ENCODE data around the gene NMS.

Gene NMS

DNA sequence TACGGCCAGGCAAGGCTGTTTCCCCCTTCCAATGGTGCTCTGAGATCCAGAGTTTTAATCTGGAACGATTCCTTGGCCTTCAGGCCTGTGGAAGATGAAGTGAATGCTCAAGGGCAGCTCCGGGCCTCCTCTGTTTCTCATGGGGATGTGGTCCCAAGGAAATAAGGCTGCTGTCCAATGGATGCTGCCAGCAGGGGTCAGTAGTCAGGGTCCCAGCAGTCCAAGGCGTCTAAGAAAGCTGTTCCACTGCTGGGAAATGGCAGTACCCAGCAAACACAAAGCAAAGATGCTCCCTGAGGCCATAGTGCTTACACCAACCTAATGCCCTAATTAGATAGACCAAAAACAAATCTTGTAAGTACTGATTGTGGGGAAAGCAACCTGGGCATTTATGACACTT is 12.5 kb downstream of the NMS start:
- Histone ChIP-seq H3K27me3 (ENCODE audit: control insufficient read depth in 2 of 2, insufficient read depth in 2 of 2, low read length in 2 of 2) (no peaks in the 10 kb centered on the region), H3K4me3 (ENCODE audit: low read length in 2 of 2) (no peak overlapping the region), H3K4me1 (ENCODE audit: control insufficient read depth in 2 of 2, insufficient read depth in 2 of 2, low read length in 2 of 2) (no peaks in the 10 kb centered on the region), H3K36me3 (ENCODE audit: control insufficient read depth in 2 of 2, insufficient read depth in 2 of 2, low read length in 2 of 2) (no peaks in the 10 kb centered on the region), H3K9me3 (ENCODE audit: control insufficient read depth in 2 of 2, low read length in 2 of 2) (no peaks in the 10 kb centered on the region), H3K27ac (ENCODE audit: low read depth in 2 of 2, low read length in 2 of 2) (no peak overlapping the region), H3K9ac (ENCODE audit: low read depth in 1 of 2, low read length in 2 of 2) (no peak overlapping the region)

DNA sequence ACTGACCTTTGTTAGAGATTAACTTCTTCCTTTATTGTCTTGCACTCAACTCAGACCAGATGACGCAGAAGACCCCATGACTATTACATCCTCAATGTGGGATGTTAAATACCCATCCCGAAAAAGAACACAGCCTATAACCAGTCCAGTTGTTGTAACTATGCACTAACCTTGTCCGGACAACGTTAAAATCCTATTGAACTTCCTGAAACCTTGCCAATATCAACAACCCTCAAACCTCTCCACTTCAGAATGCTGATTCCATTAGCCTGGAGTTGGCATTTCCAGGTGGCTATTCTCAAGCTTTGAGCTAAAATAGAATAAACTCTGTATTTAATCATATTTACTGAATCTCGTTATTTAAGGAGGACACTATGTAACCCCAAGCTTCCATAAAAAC is 13.6 kb downstream of the NMS start:
- no peak overlapping the region for H3K4me3 ChIP-seq (ENCODE audit: low read length in 2 of 2)
- H3K27me3 ChIP-seq (ENCODE audit: control insufficient read depth in 2 of 2, insufficient read depth in 2 of 2, low read length in 2 of 2): no peaks in the 10 kb centered on the region
- H3K4me1 ChIP-seq (ENCODE audit: control insufficient read depth in 2 of 2, insufficient read depth in 2 of 2, low read length in 2 of 2): no peaks in the 10 kb centered on the region
- no peak overlapping the region for H3K9ac ChIP-seq (ENCODE audit: low read depth in 1 of 2, low read length in 2 of 2)
- no peaks in the 10 kb centered on the region for H3K9me3 ChIP-seq (ENCODE audit: control insufficient read depth in 2 of 2, low read length in 2 of 2)
- H3K36me3 ChIP-seq (ENCODE audit: control insufficient read depth in 2 of 2, insufficient read depth in 2 of 2, low read length in 2 of 2): no peaks in the 10 kb centered on the region
- no peak overlapping the region for H3K27ac ChIP-seq (ENCODE audit: low read depth in 2 of 2, low read length in 2 of 2)

DNA sequence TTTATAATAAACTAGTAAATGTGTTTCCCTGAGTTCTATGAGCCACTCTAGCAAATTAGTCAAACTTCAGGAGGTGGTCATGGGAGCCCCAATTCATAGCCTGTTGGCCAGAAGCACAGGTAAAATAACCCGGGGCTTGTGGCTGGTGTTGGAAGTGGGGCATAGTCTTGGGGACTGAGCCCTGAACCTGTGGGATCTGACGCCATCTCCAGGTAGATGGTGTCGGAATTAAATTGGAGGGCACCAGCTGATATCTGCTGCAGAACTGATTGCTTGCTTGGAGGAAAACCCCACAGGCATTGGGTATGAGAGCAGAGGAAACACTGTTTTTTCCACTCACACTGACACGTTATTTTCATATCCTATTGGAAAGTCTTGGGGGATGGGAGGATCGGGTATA is 14.1 kb downstream of the NMS start:
- Histone ChIP-seq H3K9ac (ENCODE audit: low read depth in 1 of 2, low read length in 2 of 2) (no peak overlapping the region), H3K36me3 (ENCODE audit: control insufficient read depth in 2 of 2, insufficient read depth in 2 of 2, low read length in 2 of 2) (no peaks in the 10 kb centered on the region), H3K27me3 (ENCODE audit: control insufficient read depth in 2 of 2, insufficient read depth in 2 of 2, low read length in 2 of 2) (no peaks in the 10 kb centered on the region), H3K4me1 (ENCODE audit: control insufficient read depth in 2 of 2, insufficient read depth in 2 of 2, low read length in 2 of 2) (no peaks in the 10 kb centered on the region), H3K9me3 (ENCODE audit: control insufficient read depth in 2 of 2, low read length in 2 of 2) (no peaks in the 10 kb centered on the region), H3K27ac (ENCODE audit: low read depth in 2 of 2, low read length in 2 of 2) (no peak overlapping the region), H3K4me3 (ENCODE audit: low read length in 2 of 2) (no peak overlapping the region)

DNA sequence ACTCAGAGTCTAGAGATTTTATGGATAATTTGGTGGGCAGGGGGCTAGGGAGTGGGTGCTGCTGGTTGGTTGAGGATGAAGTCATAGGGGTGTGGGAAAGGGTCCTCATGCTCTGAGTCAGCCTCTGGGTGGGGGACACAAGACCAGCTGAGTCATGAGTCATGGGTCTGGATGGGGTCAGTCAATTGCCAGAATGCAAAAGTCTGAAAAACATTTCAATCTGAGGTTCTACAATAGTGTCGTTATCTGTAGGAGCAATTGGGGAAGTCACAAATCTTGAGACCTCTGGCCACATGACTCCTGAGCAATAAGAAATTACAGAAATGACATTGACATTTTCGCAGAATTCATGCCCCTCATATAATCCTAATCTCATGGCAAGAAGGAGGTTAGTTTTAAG is 15.1 kb downstream of the NMS start:
- Histone ChIP-seq H3K9ac (ENCODE audit: low read depth in 1 of 2, low read length in 2 of 2) (no peak overlapping the region), H3K36me3 (ENCODE audit: control insufficient read depth in 2 of 2, insufficient read depth in 2 of 2, low read length in 2 of 2) (no peaks in the 10 kb centered on the region), H3K4me1 (ENCODE audit: control insufficient read depth in 2 of 2, insufficient read depth in 2 of 2, low read length in 2 of 2) (no peaks in the 10 kb centered on the region), H3K27ac (ENCODE audit: low read depth in 2 of 2, low read length in 2 of 2) (no peak overlapping the region), H3K27me3 (ENCODE audit: control insufficient read depth in 2 of 2, insufficient read depth in 2 of 2, low read length in 2 of 2) (no peaks in the 10 kb centered on the region), H3K9me3 (ENCODE audit: control insufficient read depth in 2 of 2, low read length in 2 of 2) (no peaks in the 10 kb centered on the region), H3K4me3 (ENCODE audit: low read length in 2 of 2) (no peak overlapping the region)

DNA sequence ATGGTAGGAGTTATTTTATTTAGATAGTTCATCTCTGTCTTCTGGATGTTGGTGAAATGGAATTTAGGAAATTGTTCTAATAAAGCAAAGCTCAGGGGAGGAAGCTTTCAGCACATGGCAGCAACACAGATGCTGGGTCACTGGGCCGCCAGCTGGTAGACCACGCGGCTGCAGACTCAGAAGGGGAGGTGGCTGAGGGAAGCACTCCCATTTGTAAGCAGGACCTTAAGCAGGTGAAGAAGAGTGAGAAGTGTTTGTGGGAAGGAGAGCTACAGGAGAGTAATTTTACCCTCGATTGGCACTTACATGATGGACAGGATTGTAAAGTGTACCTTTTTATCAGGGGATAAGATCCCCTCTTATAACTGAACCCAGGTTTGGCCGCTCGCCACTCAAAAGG is 24.4 kb downstream of the NMS start:
- no peak overlapping the region for H3K9ac ChIP-seq (ENCODE audit: low read depth in 1 of 2, low read length in 2 of 2)
- no peaks in the 10 kb centered on the region for H3K9me3 ChIP-seq (ENCODE audit: control insufficient read depth in 2 of 2, low read length in 2 of 2)
- no peak overlapping the region for H3K27ac ChIP-seq (ENCODE audit: low read depth in 2 of 2, low read length in 2 of 2)
- no peaks in the 10 kb centered on the region for H3K36me3 ChIP-seq (ENCODE audit: control insufficient read depth in 2 of 2, insufficient read depth in 2 of 2, low read length in 2 of 2)
- H3K4me3 ChIP-seq (ENCODE audit: low read length in 2 of 2): no peak overlapping the region
- no peaks in the 10 kb centered on the region for H3K27me3 ChIP-seq (ENCODE audit: control insufficient read depth in 2 of 2, insufficient read depth in 2 of 2, low read length in 2 of 2)
- H3K4me1 ChIP-seq (ENCODE audit: control insufficient read depth in 2 of 2, insufficient read depth in 2 of 2, low read length in 2 of 2): no peaks in the 10 kb centered on the region

DNA sequence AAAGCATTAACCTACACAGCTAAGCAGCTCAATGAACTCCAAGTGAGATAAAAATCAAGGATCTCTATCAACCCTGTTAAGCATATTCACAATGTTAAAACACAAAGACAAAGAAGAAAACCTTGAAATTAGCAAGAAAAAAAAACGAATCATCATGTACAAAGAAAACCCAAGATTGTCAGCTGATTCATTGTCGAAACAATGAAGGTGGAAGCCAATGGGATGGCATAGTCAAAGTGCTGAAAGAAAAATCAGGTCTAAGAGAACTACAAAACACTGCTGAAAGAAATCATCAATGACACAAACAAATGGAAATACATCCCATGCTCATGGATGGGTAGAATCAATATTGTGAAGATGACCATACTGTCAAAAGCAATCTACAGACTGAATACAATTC is 32.5 kb downstream of the NMS start:
- Histone ChIP-seq H3K4me3 (ENCODE audit: low read length in 2 of 2) (no peak overlapping the region), H3K4me1 (ENCODE audit: control insufficient read depth in 2 of 2, insufficient read depth in 2 of 2, low read length in 2 of 2) (no peaks in the 10 kb centered on the region), H3K36me3 (ENCODE audit: control insufficient read depth in 2 of 2, insufficient read depth in 2 of 2, low read length in 2 of 2) (no peaks in the 10 kb centered on the region), H3K9me3 (ENCODE audit: control insufficient read depth in 2 of 2, low read length in 2 of 2) (no peaks in the 10 kb centered on the region), H3K9ac (ENCODE audit: low read depth in 1 of 2, low read length in 2 of 2) (no peak overlapping the region), H3K27me3 (ENCODE audit: control insufficient read depth in 2 of 2, insufficient read depth in 2 of 2, low read length in 2 of 2) (peaks cover 0 to 3% of the 10 kb centered on the region in 2 donors), H3K27ac (ENCODE audit: low read depth in 2 of 2, low read length in 2 of 2) (no peak overlapping the region)

DNA sequence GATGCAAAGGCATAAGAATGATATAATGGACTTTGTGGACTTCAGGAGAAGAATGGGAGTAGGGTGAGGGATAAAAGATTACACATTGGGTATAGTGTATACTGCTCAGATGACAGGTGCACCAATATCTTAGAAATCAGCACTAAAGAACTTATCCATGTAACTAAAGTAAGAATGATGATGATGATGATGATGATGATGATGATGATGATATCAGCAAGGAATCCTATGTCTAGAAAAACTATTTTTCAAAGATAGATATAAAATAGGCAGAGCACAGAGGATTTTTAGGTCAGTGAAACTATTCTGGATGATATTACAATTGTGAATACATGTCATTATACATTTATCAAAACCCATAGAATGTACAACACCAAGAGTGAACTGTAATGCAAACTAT is 34.3 kb downstream of the NMS start:
- no peak overlapping the region for H3K27ac ChIP-seq (ENCODE audit: low read depth in 2 of 2, low read length in 2 of 2)
- H3K4me3 ChIP-seq (ENCODE audit: low read length in 2 of 2): no peak overlapping the region
- H3K36me3 ChIP-seq (ENCODE audit: control insufficient read depth in 2 of 2, insufficient read depth in 2 of 2, low read length in 2 of 2): no peaks in the 10 kb centered on the region
- H3K4me1 ChIP-seq (ENCODE audit: control insufficient read depth in 2 of 2, insufficient read depth in 2 of 2, low read length in 2 of 2): no peaks in the 10 kb centered on the region
- H3K9ac ChIP-seq (ENCODE audit: low read depth in 1 of 2, low read length in 2 of 2): no peak overlapping the region
- peaks cover 0 to 3% of the 10 kb centered on the region in 2 donors for H3K27me3 ChIP-seq (ENCODE audit: control insufficient read depth in 2 of 2, insufficient read depth in 2 of 2, low read length in 2 of 2)
- no peaks in the 10 kb centered on the region for H3K9me3 ChIP-seq (ENCODE audit: control insufficient read depth in 2 of 2, low read length in 2 of 2)

DNA sequence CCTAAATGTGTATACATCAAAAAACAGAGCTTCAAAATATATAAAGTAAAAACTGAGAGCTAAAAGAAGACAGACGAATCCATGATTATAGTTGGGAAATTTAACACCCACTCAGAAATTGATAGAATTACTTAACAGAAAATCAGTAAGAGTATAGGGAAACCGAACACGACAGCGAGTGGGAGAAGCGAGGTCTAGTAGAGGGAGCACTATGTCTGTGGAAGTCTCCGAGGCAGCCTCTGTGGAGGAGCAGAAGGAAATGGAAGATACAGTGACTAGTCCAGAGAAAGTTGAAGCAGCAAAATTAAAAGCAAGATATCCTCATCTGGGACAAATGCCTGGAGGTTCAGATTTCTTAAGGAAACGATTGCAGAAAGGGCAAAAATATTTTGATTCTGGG is 38.8 kb downstream of the NMS start:
- Histone ChIP-seq H3K27me3 (ENCODE audit: control insufficient read depth in 2 of 2, insufficient read depth in 2 of 2, low read length in 2 of 2) (no peaks in the 10 kb centered on the region), H3K4me3 (ENCODE audit: low read length in 2 of 2) (no peak overlapping the region), H3K9ac (ENCODE audit: low read depth in 1 of 2, low read length in 2 of 2) (no peak overlapping the region), H3K9me3 (ENCODE audit: control insufficient read depth in 2 of 2, low read length in 2 of 2) (no peaks in the 10 kb centered on the region), H3K36me3 (ENCODE audit: control insufficient read depth in 2 of 2, insufficient read depth in 2 of 2, low read length in 2 of 2) (no peaks in the 10 kb centered on the region), H3K27ac (ENCODE audit: low read depth in 2 of 2, low read length in 2 of 2) (no peak overlapping the region), H3K4me1 (ENCODE audit: control insufficient read depth in 2 of 2, insufficient read depth in 2 of 2, low read length in 2 of 2) (no peaks in the 10 kb centered on the region)

DNA sequence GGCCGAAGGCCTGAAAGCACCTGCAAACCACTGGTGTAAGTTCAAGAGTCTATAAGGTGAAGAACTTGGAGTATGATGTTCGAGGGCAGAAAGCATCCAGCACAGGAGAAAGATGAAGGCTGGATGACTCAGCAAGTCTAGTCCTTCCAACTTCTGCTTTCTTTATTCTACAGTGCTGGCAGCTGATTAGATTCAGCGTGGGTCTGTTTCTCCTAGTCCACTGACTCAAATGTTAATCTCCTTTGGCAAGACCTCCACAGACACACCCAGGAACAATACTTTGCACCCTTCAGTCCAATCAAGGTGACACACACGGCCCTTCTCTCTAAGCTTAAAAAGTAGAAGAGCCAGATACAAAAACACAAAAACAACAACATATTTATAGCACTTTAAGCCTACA is 43.4 kb downstream of the NMS start:
- H3K9ac ChIP-seq (ENCODE audit: low read depth in 1 of 2, low read length in 2 of 2): no peak overlapping the region
- H3K4me1 ChIP-seq (ENCODE audit: control insufficient read depth in 2 of 2, insufficient read depth in 2 of 2, low read length in 2 of 2): no peaks in the 10 kb centered on the region
- H3K36me3 ChIP-seq (ENCODE audit: control insufficient read depth in 2 of 2, insufficient read depth in 2 of 2, low read length in 2 of 2): no peaks in the 10 kb centered on the region
- no peak overlapping the region for H3K4me3 ChIP-seq (ENCODE audit: low read length in 2 of 2)
- H3K27ac ChIP-seq (ENCODE audit: low read depth in 2 of 2, low read length in 2 of 2): no peak overlapping the region
- H3K27me3 ChIP-seq (ENCODE audit: control insufficient read depth in 2 of 2, insufficient read depth in 2 of 2, low read length in 2 of 2): no peaks in the 10 kb centered on the region
- H3K9me3 ChIP-seq (ENCODE audit: control insufficient read depth in 2 of 2, low read length in 2 of 2): no peaks in the 10 kb centered on the region

DNA sequence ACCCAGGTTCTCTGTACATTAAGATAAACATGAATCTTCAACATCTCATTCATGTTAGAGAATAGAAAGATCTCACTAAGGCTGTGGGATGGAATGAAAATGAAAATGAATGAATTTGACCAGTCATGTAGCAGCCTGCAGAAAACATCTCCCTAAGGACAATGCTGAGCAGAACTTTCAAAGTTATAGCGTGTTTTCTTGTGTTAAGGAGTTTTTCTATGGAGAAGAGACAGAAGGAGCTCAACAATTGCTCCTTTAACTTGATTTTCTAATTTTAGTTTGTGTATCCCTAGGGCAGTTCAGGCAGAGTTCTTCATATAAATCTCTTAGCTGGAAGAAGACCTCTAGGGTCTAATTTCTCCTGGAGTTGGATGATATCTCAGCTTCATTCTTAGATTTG is 47.3 kb downstream of the NMS start:
- Histone ChIP-seq H3K36me3 (ENCODE audit: control insufficient read depth in 2 of 2, insufficient read depth in 2 of 2, low read length in 2 of 2) (no peaks in the 10 kb centered on the region), H3K9me3 (ENCODE audit: control insufficient read depth in 2 of 2, low read length in 2 of 2) (no peaks in the 10 kb centered on the region), H3K4me1 (ENCODE audit: control insufficient read depth in 2 of 2, insufficient read depth in 2 of 2, low read length in 2 of 2) (no peaks in the 10 kb centered on the region), H3K4me3 (ENCODE audit: low read length in 2 of 2) (no peak overlapping the region), H3K27ac (ENCODE audit: low read depth in 2 of 2, low read length in 2 of 2) (no peak overlapping the region), H3K9ac (ENCODE audit: low read depth in 1 of 2, low read length in 2 of 2) (no peak overlapping the region), H3K27me3 (ENCODE audit: control insufficient read depth in 2 of 2, insufficient read depth in 2 of 2, low read length in 2 of 2) (no peaks in the 10 kb centered on the region)

DNA sequence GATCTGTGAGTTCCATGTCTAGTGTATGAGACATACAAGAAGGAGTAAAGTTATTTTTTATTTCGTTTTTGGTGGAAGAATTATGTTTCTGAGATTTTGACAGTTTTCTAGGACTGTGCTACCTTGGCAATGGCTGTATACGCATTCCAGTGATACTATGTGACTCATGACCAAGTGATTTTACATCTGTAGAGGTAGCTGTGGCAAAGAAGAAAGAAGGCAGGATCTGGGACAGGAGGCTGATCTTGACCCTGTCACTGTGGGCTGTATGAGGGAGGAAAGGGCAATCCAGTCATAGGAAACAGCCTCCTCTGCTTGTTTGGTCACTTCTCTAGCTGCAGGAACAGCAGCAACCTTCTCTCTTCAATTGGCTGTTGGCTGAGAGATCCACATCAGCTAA is 48.5 kb downstream of the NMS start:
- H3K27ac ChIP-seq (ENCODE audit: low read depth in 2 of 2, low read length in 2 of 2): no peak overlapping the region
- H3K4me3 ChIP-seq (ENCODE audit: low read length in 2 of 2): no peak overlapping the region
- no peaks in the 10 kb centered on the region for H3K4me1 ChIP-seq (ENCODE audit: control insufficient read depth in 2 of 2, insufficient read depth in 2 of 2, low read length in 2 of 2)
- no peaks in the 10 kb centered on the region for H3K9me3 ChIP-seq (ENCODE audit: control insufficient read depth in 2 of 2, low read length in 2 of 2)
- no peaks in the 10 kb centered on the region for H3K27me3 ChIP-seq (ENCODE audit: control insufficient read depth in 2 of 2, insufficient read depth in 2 of 2, low read length in 2 of 2)
- H3K9ac ChIP-seq (ENCODE audit: low read depth in 1 of 2, low read length in 2 of 2): no peak overlapping the region
- H3K36me3 ChIP-seq (ENCODE audit: control insufficient read depth in 2 of 2, insufficient read depth in 2 of 2, low read length in 2 of 2): no peaks in the 10 kb centered on the region
